GOT3 (cell line): Measurements from ENCODE around the gene C2orf92.

ENCODE experiments used
- DNase-seq: peaks from one replicate; lab custom pipeline; 2025; ENCODE audit warnings: mixed read lengths; lab: John Stamatoyannopoulos, UW

C2orf92 gene

GRCh38 chr2:97745474-97746174 lies 76.1 kb downstream of the C2orf92 start:
- DNase-seq = no peak

GRCh38 chr2:97747285-97747684 lies 77.8 kb downstream of the C2orf92 start:
- no peak for DNase-seq

- DNase-seq = no peak
Measured at GRCh38 chr2:97747716-97748115, 78.2 kb downstream of the C2orf92 start.

GRCh38 chr2:97749581-97749980 lies 80.1 kb downstream of the C2orf92 start:
- no peak for DNase-seq

- no peak for DNase-seq
Measured at GRCh38 chr2:97750017-97750416, 80.5 kb downstream of the C2orf92 start.

- no peak for DNase-seq
Measured at GRCh38 chr2:97751752-97752151, 82.2 kb downstream of the C2orf92 start.
